ENCODE results near the gene NTRK2.

Gene NTRK2

DNA sequence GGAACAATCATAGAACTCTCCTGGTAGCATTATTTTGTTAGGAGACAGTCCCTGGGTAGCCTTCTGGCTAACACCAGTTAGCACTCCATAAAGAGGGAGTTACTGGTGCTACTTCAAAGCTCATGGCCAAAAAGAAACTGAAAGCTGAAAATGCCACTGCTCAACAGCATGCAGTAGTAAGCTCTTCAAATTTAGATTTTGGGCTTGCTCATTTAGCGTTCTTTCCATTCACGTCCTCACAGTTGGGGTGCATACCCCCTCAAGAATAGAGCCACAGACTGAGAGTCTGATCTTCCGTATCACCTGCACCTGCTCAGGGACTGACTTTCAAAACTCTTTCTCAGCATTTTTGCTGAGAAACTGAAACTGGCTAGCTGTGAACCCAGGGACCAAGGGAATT lies 24.7 kb downstream of the NTRK2 start:
- ChIA-PET CTCF (interaction anchor here (0.6 kb wide), 1 partner anchor 93 kb away, joined by 5 read pairs; no protein-coding TSS in a partner anchor), POLR2A (ENCODE audit: low non-redundant PET) (interaction anchor here (0.6 kb wide), 1 partner anchor 11 kb away, joined by 10 read pairs; no protein-coding TSS in a partner anchor)
- no peak for DNase-seq (ENCODE audit: low spot score)
- TF ChIP-seq, protein P1, sequence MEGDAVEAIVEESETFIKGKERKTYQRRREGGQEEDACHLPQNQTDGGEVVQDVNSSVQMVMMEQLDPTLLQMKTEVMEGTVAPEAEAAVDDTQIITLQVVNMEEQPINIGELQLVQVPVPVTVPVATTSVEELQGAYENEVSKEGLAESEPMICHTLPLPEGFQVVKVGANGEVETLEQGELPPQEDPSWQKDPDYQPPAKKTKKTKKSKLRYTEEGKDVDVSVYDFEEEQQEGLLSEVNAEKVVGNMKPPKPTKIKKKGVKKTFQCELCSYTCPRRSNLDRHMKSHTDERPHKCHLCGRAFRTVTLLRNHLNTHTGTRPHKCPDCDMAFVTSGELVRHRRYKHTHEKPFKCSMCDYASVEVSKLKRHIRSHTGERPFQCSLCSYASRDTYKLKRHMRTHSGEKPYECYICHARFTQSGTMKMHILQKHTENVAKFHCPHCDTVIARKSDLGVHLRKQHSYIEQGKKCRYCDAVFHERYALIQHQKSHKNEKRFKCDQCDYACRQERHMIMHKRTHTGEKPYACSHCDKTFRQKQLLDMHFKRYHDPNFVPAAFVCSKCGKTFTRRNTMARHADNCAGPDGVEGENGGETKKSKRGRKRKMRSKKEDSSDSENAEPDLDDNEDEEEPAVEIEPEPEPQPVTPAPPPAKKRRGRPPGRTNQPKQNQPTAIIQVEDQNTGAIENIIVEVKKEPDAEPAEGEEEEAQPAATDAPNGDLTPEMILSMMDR (conservative IDR thresholded peaks at IDR 0.05; ENCODE audit: low read depth) = no peak
- H3K27ac ChIP-seq = no peak overlapping the region

DNA sequence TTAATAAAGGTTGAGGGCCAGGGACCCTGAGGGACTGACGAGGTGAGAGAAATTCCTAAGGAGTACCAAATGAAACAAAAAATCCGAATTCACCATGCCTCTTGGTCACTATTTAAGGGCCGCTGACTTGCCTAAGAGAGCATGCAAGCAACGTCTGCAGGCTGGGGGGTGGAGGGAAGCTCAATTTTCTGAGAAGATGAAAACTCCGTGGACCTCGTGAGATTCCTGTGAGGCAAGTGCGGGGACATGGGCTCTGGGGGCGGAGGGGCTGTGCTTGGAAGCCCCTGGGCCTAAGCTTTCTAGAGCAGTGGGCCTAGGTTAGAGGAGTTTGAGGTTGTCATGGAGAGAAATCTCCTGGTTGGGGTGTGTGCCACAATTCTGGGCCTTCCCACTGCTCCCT lies 27.5 kb downstream of the NTRK2 start:
- TF ChIP-seq, protein P1 (conservative IDR thresholded peaks at IDR 0.05; ENCODE audit: low read depth) = no peak
- DNase-seq (ENCODE audit: low spot score) = no peak
- POLR2A ChIA-PET (ENCODE audit: low non-redundant PET) = no interaction called here
- H3K27ac ChIP-seq = no peak overlapping the region
- CTCF ChIA-PET = interaction anchor here (0.6 to 2.7 kb wide), 18 partner anchors 8 to 1013 kb away, joined by 3 to 17 read pairs (median 4); no protein-coding TSS in a partner anchor

DNA sequence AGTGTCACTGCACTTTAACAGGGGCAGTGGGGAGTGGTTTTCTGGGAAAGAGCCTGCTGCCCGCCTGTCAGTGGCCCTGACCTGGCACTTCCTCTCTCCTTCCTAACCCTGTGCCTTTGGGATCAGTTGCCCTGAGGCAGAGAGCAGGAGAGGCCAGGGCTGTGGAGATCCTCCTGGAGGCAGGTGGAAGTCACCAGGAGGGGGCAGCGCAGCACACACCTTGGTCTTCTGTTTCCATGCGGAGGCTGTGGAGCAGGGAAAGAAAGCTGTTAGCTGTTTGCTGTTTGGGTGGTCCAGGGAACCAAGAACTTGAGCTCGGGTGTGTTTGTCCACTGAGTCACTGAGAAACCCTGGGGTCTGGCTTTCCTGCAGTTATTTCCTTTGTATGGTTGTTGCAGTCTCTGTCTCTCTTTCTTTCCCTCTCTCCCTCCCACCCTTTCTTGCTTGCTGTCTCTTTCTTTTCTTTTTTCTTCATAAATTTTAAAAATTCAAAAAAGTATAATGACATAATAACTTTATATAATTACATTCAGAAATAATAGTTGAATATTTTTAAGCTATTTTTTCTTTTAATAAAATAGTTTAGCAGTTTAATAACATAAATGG lies 28.1 kb downstream of the NTRK2 start:
- CTCF ChIA-PET = interaction anchor here (0.5 to 2.7 kb wide), 34 partner anchors 9 to 1013 kb away, joined by 3 to 17 read pairs (median 4); no protein-coding TSS in a partner anchor
- TF ChIP-seq, protein P1 (conservative IDR thresholded peaks at IDR 0.05; ENCODE audit: low read depth) = peak; percentile 47
- H3K27ac ChIP-seq = no peak overlapping the region
- peak; percentile 65 for DNase-seq (ENCODE audit: low spot score)
- POLR2A ChIA-PET (ENCODE audit: low non-redundant PET) = no interaction called here

DNA sequence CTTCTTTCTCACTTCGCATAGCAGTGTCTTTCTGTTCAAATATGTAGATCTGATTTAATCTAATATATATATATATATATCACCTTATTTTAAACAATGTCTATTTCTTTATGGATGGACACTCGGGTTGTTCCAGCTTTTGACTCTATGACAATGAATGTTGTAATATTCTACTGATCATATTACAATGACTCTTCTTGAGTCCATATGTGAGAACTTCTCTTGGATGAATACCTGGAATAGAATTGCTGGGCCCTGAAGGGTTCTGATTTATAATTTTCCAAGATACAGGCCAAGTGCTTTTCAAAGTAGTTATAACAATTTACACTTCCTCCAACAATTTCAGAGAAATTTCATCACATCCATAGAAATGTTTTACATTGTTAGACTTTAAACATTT lies 28.8 kb downstream of the NTRK2 start:
- H3K27ac ChIP-seq = no peak overlapping the region
- POLR2A ChIA-PET (ENCODE audit: low non-redundant PET) = no interaction called here
- TF ChIP-seq, protein P1 (conservative IDR thresholded peaks at IDR 0.05; ENCODE audit: low read depth) = no peak
- DNase-seq (ENCODE audit: low spot score) = no peak
- CTCF ChIA-PET = interaction anchor here (0.6 to 2.7 kb wide), 14 partner anchors 16 to 911 kb away, joined by 3 to 17 read pairs (median 4); no protein-coding TSS in a partner anchor

DNA sequence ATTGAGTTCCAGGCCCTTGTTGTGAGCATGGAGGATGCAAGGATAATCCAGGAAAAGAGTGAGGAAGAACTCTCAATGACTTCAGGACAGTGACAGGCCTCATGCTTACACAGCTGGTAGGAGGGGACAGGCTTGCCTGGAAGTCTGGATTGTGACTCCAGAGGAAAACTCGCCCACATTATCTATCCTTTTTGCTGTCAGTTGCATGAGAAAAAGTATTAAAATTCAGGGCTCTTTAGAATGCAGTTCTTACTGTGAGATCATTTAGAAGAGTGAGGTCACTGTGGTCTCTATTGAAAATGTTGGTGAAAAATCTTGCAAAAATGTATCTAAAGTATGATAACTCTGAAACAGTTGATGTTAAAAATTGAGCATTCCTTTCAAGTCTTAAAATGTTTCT lies 30.5 kb downstream of the NTRK2 start:
- no peak for DNase-seq (ENCODE audit: low spot score)
- TF ChIP-seq, protein P1 (conservative IDR thresholded peaks at IDR 0.05; ENCODE audit: low read depth) = no peak
- ChIA-PET CTCF (no interaction called here), POLR2A (ENCODE audit: low non-redundant PET) (no interaction called here)
- no peak overlapping the region for H3K27ac ChIP-seq

DNA sequence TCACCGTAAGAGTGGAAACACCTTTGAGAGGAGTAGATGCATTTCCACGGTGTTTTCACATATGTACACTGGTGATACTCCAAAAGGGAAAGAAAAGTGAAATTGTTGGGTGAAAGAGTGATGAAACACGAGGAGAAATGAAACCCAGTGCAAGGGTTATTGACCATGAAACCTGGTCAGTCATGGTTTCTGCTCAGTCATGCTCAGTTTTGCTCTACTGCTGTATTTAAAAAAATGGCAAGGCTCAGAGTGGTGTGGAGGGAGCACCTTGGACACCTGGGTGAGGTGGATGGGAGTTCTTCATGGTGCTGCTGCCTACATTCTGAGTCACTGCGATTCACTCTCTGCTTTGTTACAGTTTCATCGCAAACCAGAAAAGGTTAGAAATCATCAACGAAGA lies 32.3 kb downstream of the NTRK2 start:
- peak; percentile 9 for DNase-seq (ENCODE audit: low spot score)
- CTCF ChIA-PET = interaction anchor here (0.5 kb wide), 1 partner anchor 123 kb away, joined by 3 read pairs; no protein-coding TSS in a partner anchor
- POLR2A ChIA-PET (ENCODE audit: low non-redundant PET) = no interaction called here
- TF ChIP-seq, protein P1 (conservative IDR thresholded peaks at IDR 0.05; ENCODE audit: low read depth) = no peak
- H3K27ac ChIP-seq = no peak overlapping the region
